HG03025 (cell line): ENCODE data around the gene MYO1D.

Source experiments
- ATAC-seq: cut with Tn5 transposase; IDR thresholded peaks from one replicate; pipeline ENCODE4 v1.9.1; 2021; ENCODE audit warnings: mild to moderate bottlenecking, moderate library complexity; ENCODE audit not compliant: unreplicated experiment, low FRiP score

The MYO1D gene

GRCh38 chr17:32861981-32862380 lies 14.9 kb downstream of the MYO1D start:
- no peak for ATAC-seq

- ATAC-seq: no peak
Measured at GRCh38 chr17:32859857-32860525, 16.9 kb downstream of the MYO1D start.

GRCh38 chr17:32855620-32856019 lies 21.3 kb downstream of the MYO1D start:
- ATAC-seq: no peak

- ATAC-seq: no peak
Measured at GRCh38 chr17:32854832-32855389, 22.0 kb downstream of the MYO1D start.

GRCh38 chr17:32854207-32854606 lies 22.7 kb downstream of the MYO1D start:
- no peak for ATAC-seq

- no peak for ATAC-seq
Measured at GRCh38 chr17:32852811-32853210, 24.1 kb downstream of the MYO1D start.

GRCh38 chr17:32849879-32850278 lies 27.0 kb downstream of the MYO1D start:
- ATAC-seq: no peak

- no peak for ATAC-seq
Measured at GRCh38 chr17:32847977-32848376, 28.9 kb downstream of the MYO1D start.

- ATAC-seq: no peak
Measured at GRCh38 chr17:32846143-32846542, 30.8 kb downstream of the MYO1D start.

- ATAC-seq: no peak
Measured at GRCh38 chr17:32840241-32840640, 36.7 kb downstream of the MYO1D start.

GRCh38 chr17:32836527-32836926 lies 40.4 kb downstream of the MYO1D start:
- no peak for ATAC-seq

- ATAC-seq: peak; percentile 75
Measured at GRCh38 chr17:32835291-32835761, 41.6 kb downstream of the MYO1D start.

- no peak for ATAC-seq
Measured at GRCh38 chr17:32834104-32834503, 42.8 kb downstream of the MYO1D start.

GRCh38 chr17:32833526-32833925 lies 43.4 kb downstream of the MYO1D start:
- ATAC-seq: no peak

- no peak for ATAC-seq
Measured at GRCh38 chr17:32833076-32833475, 43.8 kb downstream of the MYO1D start.

GRCh38 chr17:32831627-32832243 lies 45.2 kb downstream of the MYO1D start:
- no peak for ATAC-seq

GRCh38 chr17:32831223-32831622 lies 45.7 kb downstream of the MYO1D start:
- ATAC-seq: no peak

- no peak for ATAC-seq
Measured at GRCh38 chr17:32828822-32829221, 48.1 kb downstream of the MYO1D start.

- ATAC-seq: no peak
Measured at GRCh38 chr17:32827227-32827626, 49.7 kb downstream of the MYO1D start.

GRCh38 chr17:32826076-32826475 lies 50.8 kb downstream of the MYO1D start:
- no peak for ATAC-seq

- ATAC-seq: no peak
Measured at GRCh38 chr17:32824334-32824733, 52.6 kb downstream of the MYO1D start.

GRCh38 chr17:32822996-32823395 lies 53.9 kb downstream of the MYO1D start:
- no peak for ATAC-seq
